ENCODE data around the gene PDGFA.

The PDGFA gene

GRCh38 chr7:495326-495725, 24.3 kb downstream of the PDGFA start:
- no peak for TF ChIP-seq REST (IDR thresholded peaks at IDR 0.05; ENCODE audit: insufficient read depth in 1 of 2, low read depth in 2 of 2, low read length in 2 of 2)
- TF ChIP-seq SIN3A (IDR thresholded peaks at IDR 0.05; ENCODE audit: borderline replicate concordance, insufficient read depth, low read length) = no peak
- TF ChIP-seq POLR2AphosphoS5 (IDR thresholded peaks at IDR 0.05; ENCODE audit: low read depth, low read length) = no peak

GRCh38 chr7:494906-495305, 24.7 kb downstream of the PDGFA start:
- TF ChIP-seq FOXP2 (optimal IDR thresholded peaks at IDR 0.05; ENCODE audit: borderline replicate concordance, extremely low read depth, extremely low read length, insufficient read depth) (no peak), REST (IDR thresholded peaks at IDR 0.05; ENCODE audit: insufficient read depth in 1 of 2, low read depth in 2 of 2, low read length in 2 of 2) (no peak), TAF1 (IDR thresholded peaks at IDR 0.05; ENCODE audit: borderline replicate concordance, insufficient read depth, low read length) (no peak), POLR2AphosphoS5 (IDR thresholded peaks at IDR 0.05; ENCODE audit: low read depth, low read length) (no peak), SIN3A (IDR thresholded peaks at IDR 0.05; ENCODE audit: borderline replicate concordance, insufficient read depth, low read length) (no peak)

GRCh38 chr7:494259-494687, 25.4 kb downstream of the PDGFA start:
- TF ChIP-seq SIN3A (IDR thresholded peaks at IDR 0.05; ENCODE audit: borderline replicate concordance, insufficient read depth, low read length) (no peak), TAF1 (IDR thresholded peaks at IDR 0.05; ENCODE audit: borderline replicate concordance, insufficient read depth, low read length) (no peak), FOXP2 (optimal IDR thresholded peaks at IDR 0.05; ENCODE audit: borderline replicate concordance, extremely low read depth, extremely low read length, insufficient read depth) (no peak), POLR2AphosphoS5 (IDR thresholded peaks at IDR 0.05; ENCODE audit: low read depth, low read length) (no peak), REST (IDR thresholded peaks at IDR 0.05; ENCODE audit: insufficient read depth in 1 of 2, low read depth in 2 of 2, low read length in 2 of 2) (no peak)

GRCh38 chr7:493661-494251, 25.9 kb downstream of the PDGFA start:
- TF ChIP-seq FOXP2 (optimal IDR thresholded peaks at IDR 0.05; ENCODE audit: borderline replicate concordance, extremely low read depth, extremely low read length, insufficient read depth) (no peak), TAF1 (IDR thresholded peaks at IDR 0.05; ENCODE audit: borderline replicate concordance, insufficient read depth, low read length) (no peak), SIN3A (IDR thresholded peaks at IDR 0.05; ENCODE audit: borderline replicate concordance, insufficient read depth, low read length) (no peak), POLR2AphosphoS5 (IDR thresholded peaks at IDR 0.05; ENCODE audit: low read depth, low read length) (no peak), REST (IDR thresholded peaks at IDR 0.05; ENCODE audit: insufficient read depth in 1 of 2, low read depth in 2 of 2, low read length in 2 of 2) (no peak)

- no peak for TF ChIP-seq TAF1 (IDR thresholded peaks at IDR 0.05; ENCODE audit: borderline replicate concordance, insufficient read depth, low read length)
- no peak for TF ChIP-seq POLR2AphosphoS5 (IDR thresholded peaks at IDR 0.05; ENCODE audit: low read depth, low read length)
- TF ChIP-seq FOXP2 (optimal IDR thresholded peaks at IDR 0.05; ENCODE audit: borderline replicate concordance, extremely low read depth, extremely low read length, insufficient read depth) = no peak
- TF ChIP-seq SIN3A (IDR thresholded peaks at IDR 0.05; ENCODE audit: borderline replicate concordance, insufficient read depth, low read length) = no peak
- TF ChIP-seq REST (IDR thresholded peaks at IDR 0.05; ENCODE audit: insufficient read depth in 1 of 2, low read depth in 2 of 2, low read length in 2 of 2) = no peak
These were observed 27.0 kb downstream of the PDGFA start for GRCh38 chr7:492714-493065.
